Kidney glomerular epithelial cell (primary cell): ENCODE data around the gene MAP1B.

Experiments used
- DNase-seq: peaks from one replicate; lab custom pipeline; 2025; lab: John Stamatoyannopoulos, UW

Gene MAP1B

DNA sequence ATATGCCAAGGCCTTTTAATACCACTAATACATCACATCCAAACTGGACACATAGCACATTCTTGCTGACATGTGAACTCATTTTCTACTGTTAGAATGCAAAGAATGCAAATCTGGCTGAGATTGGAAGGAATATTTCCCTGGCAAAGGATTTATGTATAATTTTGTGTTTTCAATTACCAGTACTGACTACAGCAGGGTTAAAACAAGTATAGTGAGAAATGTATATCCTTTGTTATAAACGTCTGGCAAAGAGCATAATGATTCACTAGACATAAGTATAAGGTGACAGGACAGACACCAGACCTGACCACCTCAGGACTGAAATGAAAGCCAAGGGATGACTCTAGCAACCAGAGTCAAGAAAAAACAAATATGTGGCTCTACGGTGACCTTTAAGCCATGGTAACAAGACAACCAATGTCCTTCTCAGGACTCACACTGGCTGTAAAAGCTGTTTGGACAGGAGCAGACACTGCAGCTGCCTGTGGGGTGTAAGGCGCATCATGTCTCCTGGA is 117.7 kb downstream of the MAP1B start:
- DNase-seq: no peak

DNA sequence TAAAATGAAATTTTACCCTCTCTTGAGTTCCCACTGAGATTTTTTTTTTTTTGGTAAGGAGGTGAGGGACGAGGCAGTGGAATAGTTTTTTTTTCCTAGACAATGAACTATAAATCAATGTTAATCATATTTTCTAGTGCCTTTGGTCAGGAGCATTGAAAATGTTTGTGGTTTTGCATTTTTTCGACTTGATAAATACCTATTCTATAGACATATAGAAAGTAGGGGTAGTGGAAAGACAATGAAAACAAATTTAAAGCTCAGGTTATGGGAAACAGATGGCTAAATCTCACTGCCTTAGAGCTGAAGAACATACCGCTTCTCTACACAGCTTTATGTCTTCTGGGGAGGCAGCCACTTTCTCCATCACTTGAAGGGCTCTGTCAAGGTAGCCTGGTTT is 118.5 kb downstream of the MAP1B start:
- no peak for DNase-seq

DNA sequence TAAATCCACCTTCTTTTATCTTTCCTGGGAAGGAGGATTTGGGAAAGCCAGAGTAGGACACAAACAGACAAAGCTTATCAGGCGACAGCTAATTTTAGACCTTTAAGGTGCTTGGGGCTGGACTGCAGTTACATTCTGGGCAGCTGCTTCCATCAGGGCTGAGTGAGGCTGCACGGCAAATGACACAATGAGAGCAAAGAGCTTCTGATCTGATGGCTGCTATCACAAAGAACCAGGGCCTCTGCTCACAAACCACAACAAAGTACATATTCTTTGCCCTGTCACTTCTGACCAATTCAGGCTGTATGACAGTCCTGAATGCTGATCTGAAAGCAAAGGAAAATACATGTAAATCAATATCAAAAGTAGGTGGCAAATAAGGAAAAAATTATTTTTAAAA is 119.7 kb downstream of the MAP1B start:
- DNase-seq: no peak

DNA sequence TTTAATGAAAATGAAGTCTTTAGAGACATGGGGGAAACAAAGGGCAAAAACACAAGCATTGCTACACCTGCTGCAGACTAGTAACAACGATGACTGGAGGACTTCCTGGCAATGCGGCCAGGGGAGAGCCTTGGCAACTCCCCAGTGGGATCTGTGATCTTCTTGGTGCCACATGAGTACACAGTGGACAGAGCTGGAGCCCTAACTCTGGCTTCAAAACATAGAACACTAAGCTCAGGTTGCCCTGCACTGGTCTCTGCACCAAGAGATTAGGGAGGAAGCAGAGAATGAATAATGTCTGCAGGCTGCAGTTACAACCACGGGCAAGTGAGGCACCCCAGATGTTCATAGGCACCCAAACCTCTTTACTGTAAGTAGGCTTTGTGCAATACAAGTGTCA is 121.7 kb downstream of the MAP1B start:
- no peak for DNase-seq

DNA sequence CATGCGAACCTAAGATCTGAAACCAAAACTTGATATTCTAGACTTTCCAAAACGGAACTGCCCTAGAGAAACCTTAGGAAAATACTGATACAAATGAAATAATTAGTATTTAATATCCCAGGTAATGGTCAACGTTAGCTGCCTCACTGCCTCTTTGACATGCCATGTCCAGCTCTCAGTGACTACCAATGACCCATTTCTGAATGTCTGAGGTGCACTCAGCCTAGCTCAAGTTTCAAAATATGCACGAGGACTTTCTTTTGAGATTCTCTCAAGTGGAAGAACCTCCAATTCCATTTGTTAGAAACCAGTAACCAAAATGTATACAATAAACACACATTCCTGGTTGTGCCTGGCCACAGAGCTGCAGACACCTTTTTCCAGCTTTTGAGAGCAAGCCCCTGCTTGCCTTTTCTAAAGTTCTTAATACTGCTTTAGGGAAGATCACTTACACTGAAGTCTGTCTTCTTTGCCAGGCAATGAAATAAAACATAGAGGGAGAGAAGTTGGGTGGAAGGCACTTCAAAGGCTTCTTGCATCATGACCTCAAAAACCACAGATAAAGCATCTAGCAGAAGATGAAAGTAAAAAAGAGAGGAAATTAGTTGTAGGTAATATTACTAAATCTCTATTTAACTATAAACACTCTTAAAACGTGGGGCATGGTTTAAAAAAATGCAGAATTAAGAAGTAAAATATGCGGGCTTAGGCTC is 124.9 kb downstream of the MAP1B start:
- no peak for DNase-seq

DNA sequence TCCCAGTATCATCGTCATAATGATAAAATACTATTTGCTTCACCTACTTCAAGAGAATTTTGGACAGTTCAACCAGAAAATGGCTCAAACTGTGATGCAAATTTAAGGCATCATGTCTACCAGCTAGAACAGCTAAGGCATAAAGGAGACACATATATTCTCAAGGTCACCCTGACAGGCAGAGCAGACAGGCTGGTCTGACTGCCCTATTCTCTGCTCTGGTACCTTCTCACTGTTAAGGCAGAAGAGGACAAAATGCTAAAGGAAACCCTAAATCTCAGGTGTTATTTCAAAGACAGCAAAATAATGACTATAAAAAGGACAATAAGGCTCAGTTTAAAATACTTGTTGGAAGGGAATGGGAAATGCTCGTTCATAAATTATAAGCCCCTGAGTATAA is 125.6 kb downstream of the MAP1B start:
- DNase-seq: no peak

DNA sequence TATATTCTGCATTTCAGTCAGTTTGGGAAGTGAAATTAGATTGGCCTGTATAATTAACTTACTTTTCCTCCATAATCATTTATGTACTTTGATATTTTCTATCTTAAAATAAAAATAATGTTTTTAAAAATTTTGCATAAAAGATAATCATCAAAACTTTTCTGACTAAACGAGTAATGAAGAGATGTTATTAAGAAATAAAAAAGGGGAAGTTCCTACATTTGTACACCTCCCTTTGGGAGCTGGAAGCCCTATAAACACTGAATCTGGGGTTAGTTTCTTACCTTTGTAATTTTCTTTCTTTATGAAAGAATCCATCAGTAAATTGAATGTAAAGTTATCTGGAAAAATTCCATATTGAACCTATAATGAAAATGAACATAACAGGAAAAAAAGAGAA is 126.6 kb downstream of the MAP1B start:
- no peak for DNase-seq

DNA sequence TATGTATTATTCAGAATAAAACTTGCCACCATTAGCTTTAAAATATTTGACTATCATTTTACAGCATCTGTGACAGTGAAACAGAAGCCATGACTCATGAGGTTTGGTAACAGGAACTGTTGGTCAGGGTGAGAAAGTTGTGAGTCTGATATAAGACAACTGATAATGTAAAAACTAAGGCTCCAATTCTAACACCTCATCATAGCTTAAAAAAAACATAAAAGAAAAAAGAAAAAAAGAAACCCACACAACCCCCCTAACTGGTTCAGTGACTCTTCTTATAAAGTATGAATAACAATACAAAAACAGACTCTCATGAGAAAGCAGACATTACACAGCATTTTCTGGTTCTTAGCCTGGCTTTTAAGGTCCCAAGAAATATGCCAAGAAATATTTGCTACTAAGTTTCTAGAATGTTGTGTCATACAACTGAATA is 127.0 kb downstream of the MAP1B start:
- peak; percentile 55 for DNase-seq

DNA sequence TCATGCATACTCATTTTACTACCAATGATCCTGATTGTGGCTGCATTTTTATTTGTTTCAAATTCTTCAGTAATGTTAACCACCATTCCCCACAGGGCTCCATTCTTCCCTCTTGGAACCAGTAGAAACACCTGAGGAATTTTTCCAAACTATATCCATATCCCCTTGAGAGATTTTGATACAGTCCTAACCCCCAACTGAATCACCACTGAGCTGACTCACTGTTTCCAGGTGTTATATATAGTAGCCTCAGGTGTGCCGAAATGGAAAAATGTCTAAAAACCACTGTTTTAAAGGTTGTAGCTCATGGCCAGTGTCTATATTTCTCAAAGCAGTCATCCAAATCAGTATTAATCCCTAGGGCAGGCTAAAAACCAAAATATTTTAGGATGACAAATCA is 127.6 kb downstream of the MAP1B start:
- DNase-seq: no peak

DNA sequence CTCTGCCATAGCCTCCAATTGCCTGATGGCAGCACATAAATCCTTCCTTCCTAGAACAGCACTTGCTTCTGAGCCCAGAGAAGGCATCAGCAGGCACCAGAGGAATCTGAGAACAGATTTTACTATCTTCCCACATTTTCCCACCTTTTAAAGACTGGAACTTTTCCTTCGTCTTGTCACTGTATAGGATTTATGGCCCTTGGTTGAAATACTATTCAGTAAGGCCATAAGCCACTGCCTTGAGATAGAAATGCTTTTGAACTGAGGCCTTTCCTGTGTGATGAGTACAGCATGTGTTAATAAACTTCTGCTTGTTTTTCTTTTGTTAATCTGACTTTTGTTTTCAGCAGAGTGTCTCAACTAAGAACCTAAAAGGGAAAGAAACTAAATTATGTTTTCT is 128.4 kb downstream of the MAP1B start:
- DNase-seq: no peak

DNA sequence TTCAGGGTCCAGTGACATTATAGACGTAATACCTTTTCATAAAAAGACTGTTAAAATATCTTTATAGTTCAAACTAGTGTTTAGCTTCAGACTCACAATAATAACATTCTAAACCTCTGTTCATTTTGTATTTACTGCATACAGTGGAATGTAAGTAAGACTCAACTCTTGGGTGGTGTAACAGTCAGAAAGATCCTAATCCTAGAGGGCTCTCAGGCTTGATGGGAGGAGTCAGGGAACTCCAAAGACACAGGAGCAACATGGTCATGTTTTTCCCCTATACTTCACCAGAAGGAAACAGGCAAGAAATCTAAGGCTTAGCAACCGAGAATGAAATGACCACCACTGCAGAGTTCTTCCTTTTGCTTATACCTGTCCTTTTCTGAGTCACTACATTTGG is 130.1 kb downstream of the MAP1B start:
- no peak for DNase-seq

DNA sequence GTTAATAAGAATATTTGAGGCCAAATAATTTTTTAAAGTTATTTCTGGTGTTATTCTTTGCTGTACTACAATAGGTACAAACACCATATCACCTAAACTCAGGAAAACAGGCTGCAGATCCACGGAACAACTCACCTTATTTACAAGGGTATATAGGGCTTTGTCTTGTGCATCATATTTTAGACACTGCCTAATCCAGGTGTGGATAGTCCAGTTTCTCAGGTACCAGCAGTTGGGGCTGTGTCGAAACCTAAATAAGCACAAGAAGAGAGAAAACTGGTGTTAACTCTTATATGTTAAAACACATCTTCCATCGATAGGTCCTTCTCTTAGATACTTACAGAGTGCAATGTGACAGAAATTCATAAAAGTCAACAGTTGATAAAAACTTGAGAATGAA is 130.6 kb downstream of the MAP1B start:
- no peak for DNase-seq

DNA sequence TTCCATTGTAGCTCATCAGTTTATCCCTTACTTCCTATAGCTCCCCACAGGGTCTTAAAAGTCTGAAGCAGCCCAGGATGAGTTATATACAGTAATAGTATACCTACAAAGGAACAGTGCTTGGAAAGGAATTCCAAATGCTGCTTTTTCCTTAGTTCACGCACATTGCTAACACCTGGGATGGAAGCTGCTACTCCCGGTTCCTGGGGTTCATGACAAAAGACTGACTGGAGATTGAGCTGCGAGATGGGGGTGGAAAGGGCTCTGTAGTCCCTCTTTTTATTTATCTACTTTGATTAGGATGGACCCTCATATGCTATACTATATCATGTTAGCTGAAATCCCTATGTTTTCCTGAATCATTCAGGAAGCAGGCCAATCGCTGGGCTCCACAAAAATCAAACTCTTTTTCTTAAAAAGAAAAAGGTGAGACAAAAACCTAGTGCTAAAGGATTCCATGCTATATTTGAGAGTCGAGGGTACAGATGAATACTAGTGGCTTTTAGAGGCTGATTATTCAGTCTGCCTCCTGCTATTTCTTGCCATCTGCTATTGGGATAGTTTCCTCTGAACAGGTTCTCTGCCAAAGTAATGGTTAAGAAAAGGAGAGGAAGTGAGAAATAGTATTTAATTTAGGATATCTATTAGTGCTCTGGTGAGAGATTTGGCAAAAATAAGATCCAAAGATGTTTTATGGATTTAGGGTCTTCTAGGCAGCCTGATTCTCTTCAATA is 131.6 kb downstream of the MAP1B start:
- DNase-seq: no peak

DNA sequence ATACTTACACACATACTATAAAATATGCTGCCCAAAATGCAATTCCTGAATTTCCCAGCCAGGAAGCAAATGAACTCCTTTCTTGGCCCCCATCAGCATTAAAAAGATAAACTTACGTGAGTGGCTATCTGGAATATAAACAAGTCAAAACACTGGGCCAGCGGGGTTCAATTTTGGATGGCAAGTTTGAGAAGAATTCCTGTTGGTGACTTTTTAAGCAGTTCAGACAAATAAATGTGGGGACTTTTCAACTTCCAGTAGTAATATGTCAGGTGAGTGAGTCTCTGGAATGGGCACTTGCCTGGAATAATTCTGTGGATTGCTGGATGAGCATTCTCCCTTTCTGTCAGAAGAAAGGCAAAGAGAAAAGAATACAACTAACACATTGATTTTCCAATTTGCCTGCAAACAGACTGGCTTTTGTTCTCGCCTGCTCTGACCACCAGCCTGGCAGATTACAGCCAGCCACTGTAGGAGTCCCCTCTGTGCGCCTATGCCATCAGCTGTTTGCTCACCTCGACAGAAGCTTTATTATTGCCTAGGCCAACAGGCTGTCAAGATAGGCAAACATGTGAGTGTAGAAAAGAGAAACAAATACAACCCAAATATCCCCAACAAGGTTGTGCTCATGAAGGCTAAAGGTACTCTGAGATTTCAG is 134.2 kb downstream of the MAP1B start:
- no peak for DNase-seq

DNA sequence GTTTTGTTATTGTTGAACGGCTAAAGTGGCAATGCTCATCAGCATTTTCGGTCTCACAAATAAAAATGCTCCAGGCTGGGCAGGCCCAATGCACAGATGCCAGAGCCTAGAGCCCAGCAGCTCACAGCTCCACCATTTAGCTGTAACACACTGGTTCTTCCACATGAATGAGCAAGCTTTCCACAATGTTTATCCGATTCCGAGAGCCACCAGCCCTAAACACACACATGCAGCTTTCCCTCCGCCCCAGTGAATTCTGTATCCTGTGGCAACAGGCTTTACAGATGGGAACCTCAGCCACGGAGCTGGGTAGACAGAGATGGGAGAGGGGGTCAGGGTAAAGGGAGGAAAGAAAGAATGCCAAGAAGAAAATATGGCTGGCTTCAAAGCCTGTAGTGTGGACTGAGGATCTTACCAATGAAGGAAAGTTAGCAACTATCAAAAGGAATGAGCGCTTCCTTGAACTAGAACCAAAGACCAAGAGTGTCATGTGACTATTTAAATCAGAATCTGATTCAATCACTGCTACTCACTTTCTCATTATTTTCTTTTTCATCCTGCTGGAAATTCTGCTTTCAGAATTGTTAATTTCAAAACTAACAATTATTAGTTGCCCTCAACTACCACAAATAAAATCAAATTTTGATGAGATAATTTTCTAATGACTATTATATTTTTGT is 135.7 kb downstream of the MAP1B start:
- DNase-seq: peak; percentile 39

DNA sequence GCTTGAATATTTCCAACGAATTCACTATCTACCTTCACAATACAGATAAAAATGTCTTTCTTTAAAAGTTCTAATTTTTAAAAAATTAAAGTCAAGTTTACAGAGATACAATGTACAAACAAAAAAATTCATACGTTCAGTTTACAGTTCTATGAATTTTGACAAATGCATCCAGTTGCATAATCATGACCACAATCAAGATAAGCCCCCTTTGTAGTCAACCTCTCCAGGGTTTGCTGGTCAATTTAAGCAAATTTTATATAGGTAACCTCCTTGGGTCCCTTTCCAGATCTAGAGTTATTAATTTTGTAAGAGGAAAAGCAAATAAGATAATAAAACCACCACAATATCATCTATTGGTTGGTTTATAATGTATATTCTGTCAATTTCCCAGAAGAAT is 136.4 kb downstream of the MAP1B start:
- no peak for DNase-seq

DNA sequence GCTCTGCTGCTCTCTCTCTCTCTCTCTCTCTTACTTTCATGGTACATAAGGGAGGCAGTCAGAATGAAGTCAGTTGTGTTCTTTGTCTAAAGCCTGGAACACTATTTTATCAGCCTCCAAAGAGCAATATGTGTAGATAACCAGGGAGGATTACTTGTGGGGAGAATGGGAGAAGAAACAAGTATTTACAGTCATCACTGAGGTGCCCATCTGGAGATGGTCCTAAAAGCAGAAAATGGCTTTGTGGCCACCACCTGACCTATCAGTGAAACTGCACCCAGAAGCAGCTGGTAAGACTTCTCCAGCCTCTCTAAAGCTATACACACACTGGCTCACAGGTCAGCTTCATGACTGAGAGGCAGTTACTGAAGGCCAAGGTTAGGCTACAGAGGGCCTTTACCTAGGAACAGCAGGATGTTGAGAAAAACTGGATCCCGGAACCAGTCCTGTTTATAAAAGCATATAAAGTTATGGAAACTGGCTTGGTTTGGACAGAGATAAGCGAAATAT is 137.6 kb downstream of the MAP1B start:
- no peak for DNase-seq

DNA sequence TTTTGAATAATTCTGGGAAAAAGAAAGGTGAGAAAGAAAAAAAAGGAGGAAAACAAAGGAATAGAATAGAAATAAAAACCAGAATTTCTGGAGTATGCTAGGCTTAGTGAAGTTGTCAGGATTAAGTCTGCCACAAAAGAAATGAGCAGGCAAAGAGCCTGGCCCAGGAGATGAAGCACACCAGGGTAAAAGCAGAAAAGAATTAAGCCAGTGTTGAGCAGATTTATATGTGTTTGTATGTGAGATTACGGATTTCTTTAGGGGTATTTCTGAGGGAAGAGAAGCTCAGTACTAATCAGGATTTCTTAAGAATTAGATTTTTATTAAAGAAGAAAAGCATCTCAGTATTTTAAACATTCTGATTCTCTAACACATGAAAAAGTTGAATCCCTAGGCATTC is 138.3 kb downstream of the MAP1B start:
- no peak for DNase-seq

DNA sequence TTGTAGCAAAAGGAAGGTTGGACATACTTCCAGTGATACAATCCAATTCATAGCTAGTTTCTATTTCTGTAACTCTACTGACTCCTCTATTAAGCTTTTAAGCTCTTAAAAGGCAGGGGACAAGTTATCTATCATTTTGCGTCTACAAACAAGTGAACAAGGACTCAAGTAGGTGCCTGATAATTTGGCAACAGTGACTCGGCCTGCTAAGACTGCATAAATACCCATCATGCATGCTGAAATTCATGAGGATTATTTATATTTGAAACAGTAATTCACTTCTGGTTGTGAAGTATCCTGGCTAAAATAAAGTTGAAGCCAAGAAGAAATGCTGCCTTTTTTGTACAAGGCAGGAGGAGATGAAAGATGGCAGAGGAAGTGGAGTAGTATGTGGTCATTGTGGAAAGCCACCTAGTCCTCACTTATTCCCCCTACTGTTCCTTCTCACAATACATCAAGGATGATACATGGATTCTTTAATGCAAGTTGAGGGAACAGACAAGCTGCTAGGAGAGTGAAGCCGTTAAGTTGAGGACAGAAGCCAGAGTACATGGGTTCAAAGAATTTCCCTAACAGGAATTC is 138.8 kb downstream of the MAP1B start:
- DNase-seq: no peak

DNA sequence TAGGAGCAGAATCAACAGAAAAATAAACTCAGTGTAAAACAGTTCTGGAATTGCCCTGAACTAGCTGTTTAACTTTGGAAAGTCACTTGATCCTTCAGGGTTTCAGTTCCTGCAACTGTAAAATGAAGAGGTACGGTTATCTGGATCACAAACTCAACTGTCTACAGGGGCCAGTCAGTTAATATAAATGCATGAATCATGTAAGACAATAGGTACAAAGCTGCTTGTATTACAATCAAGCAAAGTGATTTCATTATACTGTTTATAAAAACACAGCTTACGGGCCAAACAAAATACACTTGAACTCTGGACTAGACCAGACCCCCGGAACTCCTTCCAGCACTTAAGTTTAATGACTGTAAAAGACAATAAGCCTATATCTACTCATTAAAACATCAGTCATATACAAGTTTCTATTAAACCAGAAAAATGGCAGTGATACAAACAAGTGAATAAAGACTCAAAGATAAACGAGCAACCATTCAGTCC is 139.7 kb downstream of the MAP1B start:
- peak; percentile 44 for DNase-seq

DNA sequence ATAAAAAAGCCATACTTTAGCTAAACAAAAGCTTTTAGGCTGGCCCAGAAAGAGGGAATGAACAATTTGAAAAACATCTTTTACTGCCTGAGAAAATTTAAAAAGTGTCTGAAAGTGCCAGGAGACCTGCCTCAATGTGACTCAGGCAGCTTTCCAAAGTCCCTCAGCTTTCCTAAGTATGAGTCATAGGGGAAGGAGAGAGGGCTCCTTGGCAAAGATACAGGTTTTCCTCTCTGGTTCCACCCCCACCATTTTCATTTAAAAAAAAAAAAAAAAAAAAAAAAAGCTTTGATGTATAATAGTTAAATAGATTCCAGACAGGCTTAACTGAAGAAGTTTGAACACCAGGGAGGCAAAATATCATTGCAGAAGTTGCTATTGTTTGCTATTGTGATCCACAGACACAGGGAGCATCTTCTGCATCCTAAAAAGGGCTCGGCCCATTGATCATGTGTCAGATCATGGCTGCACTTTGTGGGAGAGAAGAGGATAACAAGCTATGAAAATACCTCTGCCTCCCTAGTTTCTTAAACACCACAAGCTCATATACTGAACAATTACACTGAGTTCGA is 141.2 kb downstream of the MAP1B start:
- DNase-seq: peak; percentile 86
